CD4-positive, alpha-beta T cell treated with Interleukin-10 for 1 hour (primary cell): ENCODE measurements around the gene CPXM2.

ENCODE experiments used
- DNase-seq: peaks from one replicate; pipeline ENCODE4 v3.0.0-alpha.2; 2020

CPXM2 gene

GRCh38 chr10:123726836-123727235 lies 164.8 kb downstream of the CPXM2 start:
- DNase-seq: no peak

- no peak for DNase-seq
Observed at GRCh38 chr10:123726381-123726780, 165.2 kb downstream of the CPXM2 start.

- no peak for DNase-seq
Observed at GRCh38 chr10:123724747-123725146, 166.9 kb downstream of the CPXM2 start.

- no peak for DNase-seq
Observed at GRCh38 chr10:123722351-123722750, 169.3 kb downstream of the CPXM2 start.

- no peak for DNase-seq
Observed at GRCh38 chr10:123721441-123722049, 170.1 kb downstream of the CPXM2 start.

- no peak for DNase-seq
Observed at GRCh38 chr10:123720536-123720935, 171.1 kb downstream of the CPXM2 start.

GRCh38 chr10:123718544-123719060 lies 173.0 kb downstream of the CPXM2 start:
- no peak for DNase-seq

- DNase-seq: no peak
Observed at GRCh38 chr10:123717336-123717735, 174.3 kb downstream of the CPXM2 start.

- DNase-seq: no peak
Observed at GRCh38 chr10:123715546-123715945, 176.1 kb downstream of the CPXM2 start.

- no peak for DNase-seq
Observed at GRCh38 chr10:123706236-123706635, 185.4 kb downstream of the CPXM2 start.

- DNase-seq: no peak
Observed at GRCh38 chr10:123704812-123705211, 186.8 kb downstream of the CPXM2 start.

- no peak for DNase-seq
Observed at GRCh38 chr10:123704076-123704475, 187.5 kb downstream of the CPXM2 start.

GRCh38 chr10:123703195-123703790 lies 188.3 kb downstream of the CPXM2 start:
- DNase-seq: no peak
